Measurements from ENCODE around the gene KCNA10. TPM values are rescaled to one million over a fixed set of nuclear protein-coding genes. Genes with fewer than 3 reads are reported as not detected.

KCNA10 gene
- not detected in 3 replicates for polyA plus RNA-seq
- not detected for polyA plus RNA-seq (2011; ENCODE audit: low read depth)
- not detected in 2 replicates for polyA plus RNA-seq (2011; cell fraction: cytosol; rRNA removed)
- polyA plus RNA-seq (2011; cell fraction: nucleus; rRNA removed): 0.05 TPM in 1 of 2 replicates, not detected in the other
- not detected in 2 replicates for polyA plus RNA-seq (2012; ENCODE audit: low replicate concordance)
- not detected in 3 replicates for polyA minus RNA-seq
- not detected for polyA minus RNA-seq (2011; cell fraction: cytosol; rRNA and poly(A)+ RNA removed)
- not detected in 2 replicates for polyA minus RNA-seq (2011; cell fraction: nucleus; rRNA and poly(A)+ RNA removed)

- Histone ChIP-seq H3K4me2 (ENCODE audit: control insufficient read depth, extremely low read depth, insufficient read depth, low read depth, low read length) (no peak within 1 kb of the TSS), H3K9ac (ENCODE audit: control insufficient read depth, extremely low read depth, insufficient read depth, low read length) (no peak within 1 kb of the TSS), H3K27me3 (ENCODE audit: control insufficient read depth, extremely low read depth, insufficient read depth, low read length) (peaks cover 5% of the 10 kb centered on the region), H4K20me1 (ENCODE audit: control insufficient read depth, extremely low read depth, insufficient read depth, low read length) (no peaks in the 10 kb centered on the region), H3K79me2 (ENCODE audit: control insufficient read depth, insufficient read depth, low read length) (no peaks in the 10 kb centered on the region), H3K36me3 (ENCODE audit: control insufficient read depth in 2 of 2, extremely low read depth in 1 of 2, insufficient read depth in 2 of 2, low read length in 2 of 2) (no peaks in the 10 kb centered on the region), H3K4me3 (ENCODE audit: control insufficient read depth in 2 of 3, extremely low read depth in 1 of 3, insufficient read depth in 2 of 3, low read depth in 1 of 3, low read length in 3 of 3) (no peak within 1 kb of the TSS), H3K4me1 (ENCODE audit: control insufficient read depth, extremely low read depth, insufficient read depth, low read length) (no peaks in the 10 kb centered on the region), H2AFZ (ENCODE audit: control insufficient read depth, low read length) (no peak within 1 kb of the TSS), H3K9me3 (ENCODE audit: control insufficient read depth, low read depth, low read length) (no peaks in the 10 kb centered on the region), H3K9me1 (ENCODE audit: control insufficient read depth, extremely low read depth, insufficient read depth, low read length) (no peaks in the 10 kb centered on the region), H3K27ac (ENCODE audit: control insufficient read depth, insufficient read depth, low read length) (no peak within 1 kb of the TSS)
- TF ChIP-seq CTCF (optimal IDR thresholded peaks at IDR 0.05 in 1 of 3, IDR thresholded peaks at IDR 0.05 in 1 of 3, conservative IDR thresholded peaks at IDR 0.05 in 1 of 3; ENCODE audit: extremely low read depth in 1 of 3, insufficient read depth in 2 of 3, low read length in 3 of 3): no peak
- TF ChIP-seq EZH2 (IDR thresholded peaks at IDR 0.05; ENCODE audit: low read length): no peak
- DNase-seq (ENCODE audit: low read depth, low spot score) (no peak), FAIRE-seq (no peak)
- dilution Hi-C loops (cut with MboI; ENCODE audit: extremely low pct_ligation_motif_present, low sequenced_read_pairs): no loop called here
These were observed at the start of gene KCNA10 for GRCh38 chr1:110519125-110519810. Gene KCNA10, minus strand, starts transcription at chr1:110519175. Its CDS starts 388 bp downstream, at chr1:110518787.

- no peak for FAIRE-seq
These were observed 47.9 kb upstream of the KCNA10 start for GRCh38 chr1:110566836-110567235.

More at GRCh38 chr1:110566836-110567235, 47.9 kb upstream of the KCNA10 start:
- dilution Hi-C loops (cut with MboI; ENCODE audit: extremely low pct_ligation_motif_present, low sequenced_read_pairs): no loop called here
- no peak overlapping the region for H3K4me2 ChIP-seq (ENCODE audit: control insufficient read depth, extremely low read depth, insufficient read depth, low read depth, low read length)
- no peaks in the 10 kb centered on the region for H3K79me2 ChIP-seq (ENCODE audit: control insufficient read depth, insufficient read depth, low read length)
- H4K20me1 ChIP-seq (ENCODE audit: control insufficient read depth, extremely low read depth, insufficient read depth, low read length): no peaks in the 10 kb centered on the region
- H3K9ac ChIP-seq (ENCODE audit: control insufficient read depth, extremely low read depth, insufficient read depth, low read length): no peak overlapping the region
- H3K4me3 ChIP-seq (ENCODE audit: control insufficient read depth in 2 of 3, extremely low read depth in 1 of 3, insufficient read depth in 2 of 3, low read depth in 1 of 3, low read length in 3 of 3): no peak overlapping the region
- no peaks in the 10 kb centered on the region for H3K36me3 ChIP-seq (ENCODE audit: control insufficient read depth in 2 of 2, extremely low read depth in 1 of 2, insufficient read depth in 2 of 2, low read length in 2 of 2)
- H3K27me3 ChIP-seq (ENCODE audit: control insufficient read depth, extremely low read depth, insufficient read depth, low read length): peaks cover 6% of the 10 kb centered on the region
- H3K9me1 ChIP-seq (ENCODE audit: control insufficient read depth, extremely low read depth, insufficient read depth, low read length): no peaks in the 10 kb centered on the region
- no peak overlapping the region for H3K27ac ChIP-seq (ENCODE audit: control insufficient read depth, insufficient read depth, low read length)
- DNase-seq (ENCODE audit: low read depth, low spot score): no peak
- TF ChIP-seq EZH2 (IDR thresholded peaks at IDR 0.05; ENCODE audit: low read length) (no peak), CTCF (optimal IDR thresholded peaks at IDR 0.05 in 1 of 3, IDR thresholded peaks at IDR 0.05 in 1 of 3, conservative IDR thresholded peaks at IDR 0.05 in 1 of 3; ENCODE audit: extremely low read depth in 1 of 3, insufficient read depth in 2 of 3, low read length in 3 of 3) (no peak)
- H2AFZ ChIP-seq (ENCODE audit: control insufficient read depth, low read length): no peak overlapping the region
- no peaks in the 10 kb centered on the region for H3K9me3 ChIP-seq (ENCODE audit: control insufficient read depth, low read depth, low read length)
- no peaks in the 10 kb centered on the region for H3K4me1 ChIP-seq (ENCODE audit: control insufficient read depth, extremely low read depth, insufficient read depth, low read length)

Data from keratinocyte (primary cell).